SJSA1 (cell line): ENCODE data around the gene RNF166. TPM values are rescaled to one million over a fixed set of nuclear protein-coding genes. Genes with fewer than 3 reads are reported as not detected.

Source experiments
- DNase-seq, 2 experiments: peaks; one replicate each; pipeline ENCODE4 v3.0.0-alpha.2; 2015 to 2020; ENCODE audit warnings: low spot score in 2 of 2, low read depth in 1 of 2
- H3K27ac ChIP-seq: fragments of 250-450 bp; sonication (Bioruptor Pico); 2 replicates; pipeline ENCODE4 v1.5.1; 2020; ENCODE audit warnings: mild to moderate bottlenecking, moderate library complexity
- H3K27me3 ChIP-seq: fragments of 250-450 bp; sonication (Bioruptor Pico); replicated peaks from 2 replicates; pipeline ENCODE4 v1.5.1; 2020; ENCODE audit warnings: mild to moderate bottlenecking, moderate library complexity
- H3K36me3 ChIP-seq: fragments of 250-450 bp; sonication (Bioruptor Pico); 2 replicates; pipeline ENCODE4 v1.5.1; 2020; ENCODE audit warnings: mild to moderate bottlenecking
- H3K4me1 ChIP-seq: fragments of 250-450 bp; sonication (Bioruptor Pico); replicated peaks from 2 replicates; pipeline ENCODE4 v1.6.1; 2021; ENCODE audit warnings: mild to moderate bottlenecking
- H3K4me3 ChIP-seq: fragments of 250-450 bp; sonication (Bioruptor Pico); 2 replicates; pipeline ENCODE4 v1.5.1; 2020; ENCODE audit warnings: mild to moderate bottlenecking
- H3K9me3 ChIP-seq: fragments of 250-450 bp; sonication (Bioruptor Pico); replicated peaks from 2 replicates; pipeline ENCODE4 v1.5.1; 2020; ENCODE audit warnings: mild to moderate bottlenecking
- total RNA-seq: library from RNA; depleted of rRNA; stranded (reverse); fragments of >200 nt; shearing (Covaris generic); gene quantifications from 2 replicates; pipeline ENCODE4 v1.2.3, GENCODE V29; 2014

Gene RNF166
- total RNA-seq, 1 experiment from 2014 or later, result 32.4 TPM

- no peak for DNase-seq
- H3K36me3 ChIP-seq, result peaks cover 14% of the 10 kb centered on the region
- no peaks in the 10 kb centered on the region for H3K4me1 ChIP-seq
- no peaks in the 10 kb centered on the region for H3K9me3 ChIP-seq
- no peaks in the 10 kb centered on the region for H3K27me3 ChIP-seq
- H3K4me3 ChIP-seq, result no peak overlapping the region
- H3K27ac ChIP-seq, result no peak overlapping the region
These were observed 52.4 kb downstream of the RNF166 start for GRCh38 chr16:88653596-88654362.

GRCh38 chr16:88653101-88653500 is 53.1 kb downstream of the RNF166 start:
- Histone ChIP-seq H3K27me3 (no peaks in the 10 kb centered on the region), H3K9me3 (no peaks in the 10 kb centered on the region), H3K27ac (no peak overlapping the region), H3K4me3 (no peak overlapping the region), H3K36me3 (peaks cover 14% of the 10 kb centered on the region), H3K4me1 (no peaks in the 10 kb centered on the region)
- DNase-seq, result no peak

GRCh38 chr16:88652762-88653063 is 53.5 kb downstream of the RNF166 start:
- Histone ChIP-seq H3K27me3 (no peaks in the 10 kb centered on the region), H3K36me3 (peaks cover 14% of the 10 kb centered on the region), H3K4me3 (no peak overlapping the region), H3K4me1 (no peaks in the 10 kb centered on the region), H3K27ac (no peak overlapping the region), H3K9me3 (no peaks in the 10 kb centered on the region)
- DNase-seq, result no peak

- Histone ChIP-seq H3K27ac (no peak overlapping the region), H3K4me1 (no peaks in the 10 kb centered on the region), H3K4me3 (no peak overlapping the region), H3K9me3 (no peaks in the 10 kb centered on the region), H3K27me3 (no peaks in the 10 kb centered on the region), H3K36me3 (peaks cover 14% of the 10 kb centered on the region)
- DNase-seq, result no peak
These were observed 54.0 kb downstream of the RNF166 start for GRCh38 chr16:88651989-88652761.

- no peak for DNase-seq
- H3K27me3 ChIP-seq, result no peaks in the 10 kb centered on the region
- H3K27ac ChIP-seq, result no peak overlapping the region
- no peak overlapping the region for H3K4me3 ChIP-seq
- no peaks in the 10 kb centered on the region for H3K4me1 ChIP-seq
- peaks cover 14% of the 10 kb centered on the region for H3K36me3 ChIP-seq
- H3K9me3 ChIP-seq, result no peaks in the 10 kb centered on the region
These were observed 54.8 kb downstream of the RNF166 start for GRCh38 chr16:88651276-88651988.

- DNase-seq, result no peak
- H3K4me3 ChIP-seq, result no peak within 1 kb of the TSS
- no peaks in the 10 kb centered on the region for H3K9me3 ChIP-seq
- no peaks in the 10 kb centered on the region; the same call in 1 of the 2 replicates for H3K27me3 ChIP-seq
- no peaks in the 10 kb centered on the region for H3K4me1 ChIP-seq
- peaks cover 14% of the 10 kb centered on the region for H3K36me3 ChIP-seq
- H3K27ac ChIP-seq, result no peak within 1 kb of the TSS
These were observed 55.4 kb downstream of the RNF166 start, which contains the start of gene CYBA for GRCh38 chr16:88650749-88651275. Gene CYBA, minus strand, starts transcription at chr16:88651053. Its CDS starts 40 bp downstream, at chr16:88651013.

- Histone ChIP-seq H3K4me3 (no peak overlapping the region), H3K27ac (no peak overlapping the region), H3K4me1 (no peaks in the 10 kb centered on the region), H3K36me3 (peaks cover 8% of the 10 kb centered on the region), H3K27me3 (no peaks in the 10 kb centered on the region; the same call in 1 of the 2 replicates), H3K9me3 (no peaks in the 10 kb centered on the region)
- DNase-seq, result no peak
These were observed 56.1 kb downstream of the RNF166 start for GRCh38 chr16:88649924-88650748.

- H3K27ac ChIP-seq, result no peak overlapping the region
- no peaks in the 10 kb centered on the region for H3K9me3 ChIP-seq
- DNase-seq, result no peak
- H3K4me1 ChIP-seq, result no peaks in the 10 kb centered on the region
- peaks cover under 1% of the 10 kb centered on the region; the same call in 1 of the 2 replicates for H3K27me3 ChIP-seq
- peaks cover under 1% of the 10 kb centered on the region for H3K36me3 ChIP-seq
- H3K4me3 ChIP-seq, result no peak overlapping the region
These were observed 56.8 kb downstream of the RNF166 start for GRCh38 chr16:88649195-88649923.

- no peak for DNase-seq
- Histone ChIP-seq H3K4me1 (no peaks in the 10 kb centered on the region), H3K27ac (no peak overlapping the region), H3K27me3 (peaks cover 6% of the 10 kb centered on the region; the same call in 1 of the 2 replicates), H3K4me3 (no peak overlapping the region), H3K9me3 (no peaks in the 10 kb centered on the region), H3K36me3 (no peaks in the 10 kb centered on the region; the same call in 1 of the 2 replicates)
These were observed 58.8 kb downstream of the RNF166 start for GRCh38 chr16:88647178-88648070.
